ENCODE results near the gene LHX2.

The LHX2 gene

GRCh38 chr9:124038790-124039633 lies 27.4 kb downstream of the LHX2 start:
- Mint-ChIP-seq H3K4me1 (peaks cover 18 to 19% of the 10 kb centered on the region in 2 donors), H3K36me3 (no peaks in the 10 kb centered on the region), H3K9me3 (peaks cover 0 to 7% of the 10 kb centered on the region in 2 donors), H3K4me3 (no peak overlapping the region), H3K27me3 (peaks cover 48 to 76% of the 10 kb centered on the region in 2 donors), H3K27ac (no peak overlapping the region)
- no peak for ATAC-seq (replicated peaks)
- no peak for DNase-seq

GRCh38 chr9:124040186-124040931 lies 28.8 kb downstream of the LHX2 start:
- Mint-ChIP-seq H3K9me3 (peaks cover 0 to 7% of the 10 kb centered on the region in 2 donors), H3K27me3 (peaks cover 49 to 79% of the 10 kb centered on the region in 2 donors), H3K4me3 (peak overlapping the region in 1 of 2 donors; percentile 67), H3K36me3 (no peaks in the 10 kb centered on the region), H3K4me1 (peaks cover 18 to 19% of the 10 kb centered on the region in 2 donors), H3K27ac (no peak overlapping the region)
- peak; percentile 31 to 48 for ATAC-seq (replicated peaks)
- DNase-seq, result no peak

- Mint-ChIP-seq H3K36me3 (no peaks in the 10 kb centered on the region), H3K27me3 (peaks cover 45 to 78% of the 10 kb centered on the region in 2 donors), H3K27ac (no peak overlapping the region), H3K9me3 (peaks cover 0 to 7% of the 10 kb centered on the region in 2 donors), H3K4me3 (peak overlapping the region; percentile 67 to 69), H3K4me1 (peaks cover 18 to 19% of the 10 kb centered on the region in 2 donors)
- DNase-seq, result peak; percentile 25
- ATAC-seq (replicated peaks), result peak; percentile 49 to 51
Observed at GRCh38 chr9:124040935-124041816, 29.6 kb downstream of the LHX2 start.

- DNase-seq (no peak), ATAC-seq (replicated peaks) (no peak)
- Mint-ChIP-seq H3K9me3 (peaks cover 0 to 7% of the 10 kb centered on the region in 2 donors), H3K4me3 (peak overlapping the region; percentile 67 to 69), H3K27ac (no peak overlapping the region), H3K27me3 (peaks cover 46 to 79% of the 10 kb centered on the region in 2 donors), H3K4me1 (peaks cover 18 to 19% of the 10 kb centered on the region in 2 donors), H3K36me3 (no peaks in the 10 kb centered on the region)
Observed at GRCh38 chr9:124041817-124042116, 30.2 kb downstream of the LHX2 start.

GRCh38 chr9:124042201-124042721 lies 30.7 kb downstream of the LHX2 start:
- peaks cover 48 to 80% of the 10 kb centered on the region in 2 donors for H3K27me3 Mint-ChIP-seq
- H3K4me1 Mint-ChIP-seq, result peaks cover 18 to 19% of the 10 kb centered on the region in 2 donors
- no peak for ATAC-seq (replicated peaks)
- no peak overlapping the region for H3K27ac Mint-ChIP-seq
- H3K9me3 Mint-ChIP-seq, result peaks cover 0 to 7% of the 10 kb centered on the region in 2 donors
- DNase-seq, result no peak
- H3K4me3 Mint-ChIP-seq, result no peak overlapping the region
- H3K36me3 Mint-ChIP-seq, result no peaks in the 10 kb centered on the region

GRCh38 chr9:124044448-124044847 lies 32.9 kb downstream of the LHX2 start:
- H3K36me3 Mint-ChIP-seq, result no peaks in the 10 kb centered on the region
- H3K4me3 Mint-ChIP-seq, result no peak overlapping the region
- ATAC-seq (replicated peaks) (no peak), DNase-seq (no peak)
- H3K4me1 Mint-ChIP-seq, result peaks cover 18 to 19% of the 10 kb centered on the region in 2 donors
- H3K27ac Mint-ChIP-seq, result no peak overlapping the region
- peaks cover 0 to 2% of the 10 kb centered on the region in 2 donors for H3K9me3 Mint-ChIP-seq
- H3K27me3 Mint-ChIP-seq, result peaks cover 45 to 80% of the 10 kb centered on the region in 2 donors

- Mint-ChIP-seq H3K4me3 (peak overlapping the region; percentile 39 to 48), H3K27me3 (peaks cover 42 to 80% of the 10 kb centered on the region in 2 donors), H3K36me3 (no peaks in the 10 kb centered on the region), H3K27ac (no peak overlapping the region), H3K9me3 (no peaks in the 10 kb centered on the region), H3K4me1 (peaks cover 16 to 18% of the 10 kb centered on the region in 2 donors)
- DNase-seq (no peak), ATAC-seq (replicated peaks) (peak in 1 of 2 donors; percentile 23)
Observed at GRCh38 chr9:124045076-124045829, 33.7 kb downstream of the LHX2 start.

GRCh38 chr9:124045830-124046177 lies 34.2 kb downstream of the LHX2 start:
- no peak for DNase-seq
- Mint-ChIP-seq H3K4me3 (no peak overlapping the region), H3K36me3 (no peaks in the 10 kb centered on the region), H3K27me3 (peaks cover 47 to 82% of the 10 kb centered on the region in 2 donors), H3K27ac (no peak overlapping the region), H3K4me1 (peaks cover 14% of the 10 kb centered on the region in 2 donors), H3K9me3 (no peaks in the 10 kb centered on the region)
- ATAC-seq (replicated peaks), result no peak

- no peak overlapping the region for H3K27ac Mint-ChIP-seq
- no peak overlapping the region for H3K4me3 Mint-ChIP-seq
- peaks cover 51 to 84% of the 10 kb centered on the region in 2 donors for H3K27me3 Mint-ChIP-seq
- H3K36me3 Mint-ChIP-seq, result no peaks in the 10 kb centered on the region
- DNase-seq, result no peak
- ATAC-seq (replicated peaks), result no peak
- no peaks in the 10 kb centered on the region for H3K9me3 Mint-ChIP-seq
- peaks cover 12% of the 10 kb centered on the region in 2 donors for H3K4me1 Mint-ChIP-seq
Observed at GRCh38 chr9:124046189-124046588, 34.6 kb downstream of the LHX2 start.

- no peak for ATAC-seq (replicated peaks)
Observed at GRCh38 chr9:124047251-124047672, 35.7 kb downstream of the LHX2 start.

GRCh38 chr9:124050955-124051354 lies 39.4 kb downstream of the LHX2 start:
- Mint-ChIP-seq H3K36me3 (no peaks in the 10 kb centered on the region), H3K4me3 (no peak overlapping the region), H3K9me3 (peaks cover 0 to 6% of the 10 kb centered on the region in 2 donors), H3K4me1 (no peaks in the 10 kb centered on the region), H3K27me3 (peaks cover 57 to 84% of the 10 kb centered on the region in 2 donors), H3K27ac (no peak overlapping the region)
- DNase-seq (no peak), ATAC-seq (replicated peaks) (no peak)

More at GRCh38 chr9:124047251-124047672, 35.7 kb downstream of the LHX2 start:
- H3K27ac Mint-ChIP-seq, result no peak overlapping the region
- no peaks in the 10 kb centered on the region for H3K9me3 Mint-ChIP-seq
- DNase-seq, result no peak
- no peaks in the 10 kb centered on the region for H3K36me3 Mint-ChIP-seq
- H3K4me3 Mint-ChIP-seq, result no peak overlapping the region
- H3K4me1 Mint-ChIP-seq, result peaks cover 1 to 3% of the 10 kb centered on the region in 2 donors
- H3K27me3 Mint-ChIP-seq, result peaks cover 50 to 82% of the 10 kb centered on the region in 2 donors

GRCh38 chr9:124052401-124052800 lies 40.8 kb downstream of the LHX2 start:
- no peaks in the 10 kb centered on the region for H3K36me3 Mint-ChIP-seq
- no peak overlapping the region for H3K27ac Mint-ChIP-seq
- no peak overlapping the region for H3K4me3 Mint-ChIP-seq
- DNase-seq (no peak), ATAC-seq (replicated peaks) (no peak)
- peaks cover 49 to 75% of the 10 kb centered on the region in 2 donors for H3K27me3 Mint-ChIP-seq
- H3K4me1 Mint-ChIP-seq, result no peaks in the 10 kb centered on the region
- peaks cover 0 to 6% of the 10 kb centered on the region in 2 donors for H3K9me3 Mint-ChIP-seq

- H3K4me3 Mint-ChIP-seq, result no peak overlapping the region
- DNase-seq, result peak; percentile 36
- peaks cover 56 to 74% of the 10 kb centered on the region in 2 donors for H3K27me3 Mint-ChIP-seq
- H3K36me3 Mint-ChIP-seq, result no peaks in the 10 kb centered on the region
- H3K27ac Mint-ChIP-seq, result peak overlapping the region; percentile 39
- H3K4me1 Mint-ChIP-seq, result no peaks in the 10 kb centered on the region
- peaks cover 5 to 11% of the 10 kb centered on the region in 2 donors for H3K9me3 Mint-ChIP-seq
- peak; percentile 94 to 97 for ATAC-seq (replicated peaks)
Observed at GRCh38 chr9:124054582-124055227, 43.1 kb downstream of the LHX2 start.
